ENCODE data around the gene HELZ.
"Not testable (repeated sequence)": the region's sequence is repeated elsewhere in the genome, so short reads cannot be mapped to it uniquely, and the experiment has no call there.

The HELZ gene

DNA sequence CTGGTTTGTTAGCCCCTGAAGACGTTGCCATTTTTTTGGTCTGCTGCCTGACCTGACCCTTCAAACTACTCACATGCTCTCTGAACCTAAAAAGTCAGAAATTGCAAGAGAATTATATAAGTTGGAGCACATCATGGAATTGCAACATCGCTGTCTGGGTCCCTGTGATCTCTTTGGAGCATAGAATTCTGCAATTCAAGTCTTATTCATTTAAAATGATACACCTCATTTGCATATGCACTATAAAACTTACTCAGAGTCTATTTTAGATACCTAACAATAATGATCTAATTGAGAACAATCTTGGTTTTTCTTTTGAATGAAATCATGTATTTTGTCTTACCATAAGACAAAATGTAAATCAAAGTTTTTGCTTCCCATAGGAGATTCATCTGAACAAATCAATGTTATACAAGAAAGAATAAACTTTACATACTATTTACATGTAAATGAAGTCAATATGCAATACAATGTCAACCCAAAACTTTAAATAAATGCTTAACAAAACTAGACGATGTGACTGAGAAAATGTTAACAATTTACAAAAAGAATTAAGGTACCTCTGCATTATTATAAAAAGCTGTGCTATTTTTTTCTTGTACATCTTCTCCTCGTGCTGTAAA, 99.7 kb downstream of the HELZ start:
- DNase-seq (ENCODE audit: low read depth, low spot score), result no peak

DNA sequence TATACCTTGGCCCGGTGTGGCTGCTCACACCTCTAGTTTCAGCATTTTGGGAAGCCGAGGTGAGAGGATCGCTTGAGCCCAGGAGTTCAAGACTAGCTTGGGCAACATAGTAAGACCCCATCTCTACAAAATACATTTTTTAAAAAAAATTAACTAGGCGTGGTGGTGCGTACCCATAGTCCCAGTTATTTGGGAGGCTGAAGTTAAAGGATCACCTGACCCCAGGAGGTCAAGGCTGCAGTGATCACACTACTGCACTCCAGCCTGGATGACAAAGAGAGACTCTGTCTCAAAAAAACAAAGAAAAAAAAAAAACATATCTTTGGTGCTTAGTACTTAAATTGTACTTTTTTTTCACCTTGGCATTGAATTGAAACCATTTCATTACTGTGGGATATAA, 101.7 kb downstream of the HELZ start:
- DNase-seq (ENCODE audit: low read depth, low spot score), result no peak

DNA sequence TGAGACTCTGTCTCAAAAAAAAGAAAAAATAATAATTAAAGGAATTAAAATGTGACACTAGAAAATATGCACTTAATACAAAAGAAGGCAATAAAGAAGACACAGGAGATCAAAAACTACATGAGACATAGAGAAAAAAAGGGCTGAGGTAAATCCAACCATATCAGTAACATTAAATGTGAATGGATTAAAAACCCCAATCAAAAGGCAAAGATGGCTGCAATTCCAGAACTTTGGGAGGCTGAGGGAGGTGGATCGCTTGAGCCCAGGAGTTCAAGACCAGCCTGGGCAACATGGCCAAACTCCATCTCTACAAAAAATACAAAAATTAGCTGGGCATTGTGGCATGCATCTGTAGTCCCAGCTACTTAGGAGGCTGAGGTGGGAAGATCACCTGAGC, 103.0 kb downstream of the HELZ start:
- not testable (repeated sequence) for DNase-seq (ENCODE audit: low read depth, low spot score)

DNA sequence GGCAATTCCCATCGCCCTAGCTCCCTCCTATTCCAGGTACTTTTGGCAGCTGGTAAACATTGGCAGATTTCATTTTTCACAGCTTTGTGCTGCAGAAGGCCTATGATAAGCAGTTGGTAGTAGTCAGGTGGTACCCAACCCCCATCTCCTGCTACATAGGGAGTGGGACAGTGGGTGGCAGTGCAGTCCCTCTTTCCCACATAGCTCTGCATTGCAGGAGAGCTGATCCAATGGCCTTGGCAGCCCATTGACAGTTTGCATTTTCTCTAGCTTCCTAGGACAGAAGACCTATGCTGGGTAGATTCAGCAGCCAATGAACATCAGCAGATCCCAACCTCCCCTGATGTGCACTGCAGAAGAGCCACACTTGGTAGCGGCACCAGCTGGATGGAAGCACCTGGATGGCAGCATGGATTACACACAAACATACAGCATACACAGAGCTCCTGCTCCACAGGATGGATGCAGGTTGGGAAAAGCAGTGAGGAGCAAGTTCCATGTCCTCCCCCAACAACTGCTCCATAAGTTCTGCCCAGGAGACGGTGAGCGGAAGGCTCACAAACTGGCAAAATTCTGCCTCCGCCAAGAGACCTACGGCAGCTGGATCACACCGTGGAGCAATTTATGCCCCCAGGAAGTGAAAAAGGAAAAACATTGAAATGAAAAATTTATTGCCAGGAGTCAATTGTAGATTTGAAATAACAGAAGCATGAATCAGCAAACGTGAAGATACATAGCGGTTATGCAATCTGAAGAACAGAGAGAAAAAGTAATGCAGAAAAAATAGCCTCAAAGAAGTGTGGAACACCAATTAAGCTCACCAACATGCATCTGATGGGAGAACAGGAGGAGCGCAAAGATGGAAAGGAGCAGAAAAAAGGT, 105.0 kb downstream of the HELZ start:
- peak; percentile 6 for DNase-seq (ENCODE audit: low read depth, low spot score)

DNA sequence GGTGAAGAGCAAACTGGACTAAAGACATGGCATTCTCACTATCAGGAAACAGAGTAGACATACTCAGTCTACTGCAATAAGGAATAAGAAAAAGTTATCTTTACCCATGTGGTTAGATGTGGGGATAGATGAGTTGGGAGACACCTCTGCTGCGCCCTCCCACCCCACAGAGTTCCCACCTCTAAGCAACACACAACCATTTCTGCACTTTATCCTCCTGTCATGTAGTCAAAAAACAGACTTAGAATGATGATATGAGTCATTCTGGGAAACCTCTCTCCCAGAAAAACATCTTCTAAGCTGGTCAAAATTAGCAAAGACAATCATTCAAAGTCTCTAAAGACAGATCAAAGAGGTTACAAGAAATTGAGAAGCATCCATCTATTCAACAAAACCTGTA, 105.7 kb downstream of the HELZ start:
- DNase-seq (ENCODE audit: low read depth, low spot score), result no peak

DNA sequence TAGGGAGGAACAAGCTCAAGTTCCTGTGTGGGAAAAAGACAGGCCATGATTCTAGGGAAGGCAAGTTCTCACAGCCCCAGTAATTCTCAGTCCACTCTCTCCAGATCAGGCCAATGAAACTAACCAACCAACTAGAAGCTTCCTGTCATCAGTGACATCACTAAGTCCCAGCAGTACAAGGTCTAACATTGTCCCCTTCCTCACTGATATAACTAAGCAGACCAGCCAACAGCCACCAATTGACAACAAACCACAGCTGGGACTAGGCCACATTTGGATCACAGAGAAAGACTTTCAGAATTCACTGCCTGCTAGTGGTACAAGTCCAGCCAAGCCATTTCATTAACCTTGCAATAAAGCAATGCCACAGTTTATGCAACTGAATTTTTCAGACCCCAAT, 106.6 kb downstream of the HELZ start:
- DNase-seq (ENCODE audit: low read depth, low spot score), result no peak

DNA sequence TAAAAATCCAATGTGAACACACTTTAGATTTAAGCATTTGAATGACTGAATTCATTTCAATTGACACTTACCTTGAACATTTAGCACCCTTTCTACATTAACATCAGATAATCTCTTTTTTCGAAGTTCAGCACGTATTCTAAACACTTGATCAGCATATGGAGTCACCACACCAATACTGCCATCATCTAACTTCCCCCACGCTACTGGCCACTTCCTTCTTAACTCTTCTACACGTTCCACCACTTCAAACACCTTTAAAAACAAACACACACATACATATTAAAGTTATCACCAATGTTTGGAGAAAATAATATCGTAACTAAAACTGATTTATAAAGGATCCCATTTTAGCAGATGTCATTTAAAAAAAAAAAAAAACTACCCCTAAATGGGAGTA, 107.1 kb downstream of the HELZ start:
- no peak for DNase-seq (ENCODE audit: low read depth, low spot score)

DNA sequence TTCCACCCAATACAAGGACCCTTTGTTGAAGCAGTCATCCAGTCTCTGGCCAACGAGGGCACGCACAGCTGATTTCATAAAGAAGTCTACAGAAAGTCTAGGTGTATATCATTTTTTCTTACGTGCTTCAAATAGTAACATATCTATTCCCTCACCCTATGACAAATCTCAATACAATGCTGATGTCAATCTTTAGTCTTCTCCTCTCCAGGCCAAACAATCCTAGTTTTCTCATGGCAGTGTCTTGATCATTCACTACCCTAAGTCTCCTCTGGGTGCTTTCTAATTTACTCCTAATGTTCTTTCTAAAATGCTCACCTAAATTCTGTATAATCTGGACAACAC, 108.0 kb downstream of the HELZ start:
- no peak for DNase-seq (ENCODE audit: low read depth, low spot score)

DNA sequence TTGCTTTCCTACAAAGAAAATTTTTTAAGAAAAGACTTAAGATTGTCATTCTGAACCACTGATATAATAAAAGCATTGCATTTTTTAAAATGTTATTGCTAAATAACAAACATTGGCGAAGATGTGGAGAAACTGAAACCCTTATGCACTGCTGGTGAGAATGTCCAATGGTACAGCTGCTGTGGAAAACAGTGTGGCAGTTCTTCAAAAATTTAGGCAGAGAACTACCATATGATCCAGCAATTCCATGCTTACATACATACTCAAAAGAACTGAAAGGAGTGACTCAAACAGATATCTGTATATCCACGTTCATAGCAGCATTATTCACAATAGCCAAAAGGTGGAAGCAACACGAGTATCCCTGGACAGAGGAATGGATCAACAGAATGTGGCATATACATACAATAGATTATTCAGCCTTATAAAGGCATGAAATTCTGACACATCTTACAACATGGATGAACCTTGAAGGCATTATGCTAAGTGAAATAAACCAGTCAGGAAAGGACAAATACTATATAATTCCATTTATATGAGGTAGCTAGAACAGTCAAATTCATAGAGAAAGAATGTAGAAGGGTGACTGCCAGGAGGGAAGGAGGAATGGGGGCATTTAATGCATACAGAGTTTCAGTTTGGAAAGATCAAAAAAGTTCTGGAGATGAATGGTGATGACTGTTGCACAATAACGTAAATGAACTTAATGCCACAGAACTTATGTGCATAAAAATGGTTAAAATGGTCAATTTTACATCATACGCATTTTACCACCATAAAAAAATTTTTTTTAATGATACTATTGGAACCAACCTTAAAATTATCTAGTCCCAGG, 108.6 kb downstream of the HELZ start:
- no peak for DNase-seq (ENCODE audit: low read depth, low spot score)

DNA sequence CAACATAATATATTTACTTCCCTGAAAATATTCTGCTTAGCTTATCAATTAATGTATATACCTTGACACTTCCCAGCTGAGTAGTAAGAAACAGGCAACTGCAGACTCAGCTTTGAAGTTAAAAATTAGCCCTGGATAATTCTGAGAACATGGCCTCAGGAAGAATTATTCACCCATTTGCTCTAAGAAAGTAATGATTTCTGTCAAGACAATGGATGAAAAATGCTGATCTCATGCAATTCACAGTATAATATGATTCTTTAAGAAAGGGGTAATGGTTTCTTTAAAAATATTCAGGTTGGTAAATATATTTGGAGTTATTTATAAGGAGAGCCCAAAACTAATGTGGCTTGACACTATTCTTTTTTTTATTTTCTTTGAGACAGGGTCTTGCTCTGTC, 111.8 kb downstream of the HELZ start:
- no peak for DNase-seq (ENCODE audit: low read depth, low spot score)

DNA sequence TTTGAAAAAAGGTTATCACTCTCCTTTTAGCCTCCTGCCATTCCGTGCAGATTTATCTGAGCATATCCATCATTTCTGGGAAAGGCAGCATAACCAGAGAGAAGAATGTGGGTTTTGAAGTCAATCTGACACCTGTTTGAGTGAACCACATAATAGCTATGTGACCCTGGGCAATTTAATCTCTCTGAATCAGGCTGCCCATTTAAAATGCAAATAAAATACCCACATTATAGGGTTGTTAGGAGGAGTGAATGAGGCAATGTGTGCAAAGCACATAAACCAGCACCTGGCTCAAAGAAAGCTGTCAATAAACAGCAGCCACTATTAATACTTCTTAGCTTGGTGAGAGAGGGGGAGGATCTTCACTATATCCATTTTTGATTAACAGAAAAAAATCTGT, 112.6 kb downstream of the HELZ start:
- no peak for DNase-seq (ENCODE audit: low read depth, low spot score)

DNA sequence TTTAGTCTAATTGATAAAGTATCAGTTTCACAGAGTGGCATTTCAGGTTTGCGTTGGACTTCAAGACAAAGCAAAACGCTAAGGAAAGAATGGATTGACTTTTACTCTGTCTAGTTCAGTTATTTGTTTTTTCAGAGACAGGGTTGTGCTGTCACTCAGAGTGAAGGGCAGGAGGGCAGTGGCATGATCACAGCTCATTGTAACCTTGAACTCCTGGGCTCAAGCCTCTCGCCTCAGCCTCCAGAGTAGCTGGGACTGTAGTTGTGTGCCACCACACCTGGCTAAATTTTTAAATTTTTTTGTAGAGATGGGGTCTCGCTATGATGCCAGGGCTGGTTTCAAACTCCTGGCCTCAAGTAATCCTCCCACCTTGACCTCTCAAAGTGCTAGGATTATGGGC, 114.2 kb downstream of the HELZ start:
- no peak for DNase-seq (ENCODE audit: low read depth, low spot score)

DNA sequence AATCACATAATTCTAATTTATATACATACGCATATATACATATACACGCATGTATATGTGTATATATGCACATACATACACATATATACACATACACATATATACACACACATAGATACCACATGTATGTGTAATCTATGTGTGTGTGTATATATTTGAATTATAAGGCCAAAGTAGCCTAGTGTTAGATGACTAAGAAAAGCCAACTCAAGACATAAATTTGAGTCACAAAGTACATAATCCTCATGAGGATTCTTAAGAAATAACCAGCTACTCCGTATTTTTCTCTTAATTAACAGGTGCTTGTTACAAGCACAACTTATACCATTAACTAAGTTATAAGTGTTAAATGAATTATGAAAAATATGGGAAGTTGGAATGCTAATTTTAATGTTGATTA, 115.7 kb downstream of the HELZ start:
- no peak for DNase-seq (ENCODE audit: low read depth, low spot score)

DNA sequence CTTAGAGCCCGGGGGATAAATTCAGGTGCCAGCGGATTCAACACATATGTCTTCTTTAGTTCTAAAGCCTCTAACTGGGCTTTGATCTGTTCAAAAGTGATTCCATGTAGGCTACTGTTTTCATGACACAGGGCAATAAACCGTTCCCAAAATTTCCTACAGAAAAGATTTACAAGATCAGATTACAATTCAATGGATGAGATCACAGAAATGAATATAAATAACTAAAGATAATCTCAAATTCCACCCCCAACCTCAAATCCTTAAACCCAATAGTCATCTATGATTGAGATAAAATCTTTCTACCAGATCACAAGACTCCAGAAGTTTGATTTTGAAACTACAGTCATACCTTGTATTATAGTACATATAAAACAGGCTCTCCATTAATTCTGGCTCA, 116.3 kb downstream of the HELZ start:
- no peak for DNase-seq (ENCODE audit: low read depth, low spot score)

DNA sequence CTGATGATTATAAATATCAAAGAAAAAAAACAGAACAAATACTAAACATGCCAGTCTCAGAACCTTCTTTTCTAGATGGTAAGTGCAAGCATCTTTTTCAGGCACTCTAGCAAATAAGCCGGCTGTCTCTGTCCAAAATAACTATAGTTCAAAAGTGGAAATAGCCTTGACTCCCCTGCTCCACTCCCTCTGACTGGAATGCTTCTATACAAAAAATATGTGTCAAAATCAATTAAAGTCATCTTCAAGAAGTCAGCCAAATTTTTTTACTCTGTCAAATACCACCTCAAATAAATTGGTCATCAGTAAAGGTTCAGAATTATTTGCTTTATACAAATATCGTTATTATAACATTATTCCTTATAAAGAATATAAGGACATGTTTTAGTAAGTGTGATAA, 117.1 kb downstream of the HELZ start:
- no peak for DNase-seq (ENCODE audit: low read depth, low spot score)

DNA sequence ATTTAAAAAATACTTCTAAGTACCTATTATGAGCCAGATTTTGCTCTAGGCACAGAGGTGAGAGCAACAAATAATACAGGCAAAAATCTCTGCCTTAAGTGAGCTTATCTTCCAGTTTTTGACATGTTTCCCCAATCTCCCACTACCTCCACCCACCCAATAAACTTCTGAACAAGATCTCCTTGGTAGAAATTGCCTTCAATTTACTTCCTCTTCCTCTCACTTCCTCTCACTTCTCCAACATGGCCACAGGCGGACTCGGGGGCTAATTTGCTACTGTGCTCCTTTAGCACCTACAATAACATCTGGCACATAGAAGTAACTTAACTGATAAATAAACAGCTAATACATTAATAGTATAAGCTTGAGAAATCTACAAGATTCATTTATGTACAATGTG, 118.0 kb downstream of the HELZ start:
- no peak for DNase-seq (ENCODE audit: low read depth, low spot score)

DNA sequence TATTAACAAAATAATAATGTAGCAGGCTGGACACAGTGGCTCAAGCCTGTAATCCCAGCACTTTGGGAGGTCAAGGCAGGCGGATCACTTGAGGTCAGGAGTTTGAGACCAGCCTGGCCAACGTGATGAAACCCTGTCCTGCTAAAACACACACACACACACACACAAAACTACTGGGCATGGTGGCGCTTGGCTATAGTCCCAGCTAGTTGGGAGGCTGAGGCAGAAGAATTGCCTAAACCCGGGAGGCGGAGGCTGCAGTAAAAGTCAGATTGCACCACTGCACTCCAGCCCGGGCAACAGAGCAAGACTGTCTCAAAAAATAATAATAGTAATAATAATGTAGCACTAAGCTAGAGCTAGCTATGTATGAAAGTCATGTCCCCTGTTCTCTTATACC, 118.5 kb downstream of the HELZ start:
- not testable (repeated sequence) for DNase-seq (ENCODE audit: low read depth, low spot score)

DNA sequence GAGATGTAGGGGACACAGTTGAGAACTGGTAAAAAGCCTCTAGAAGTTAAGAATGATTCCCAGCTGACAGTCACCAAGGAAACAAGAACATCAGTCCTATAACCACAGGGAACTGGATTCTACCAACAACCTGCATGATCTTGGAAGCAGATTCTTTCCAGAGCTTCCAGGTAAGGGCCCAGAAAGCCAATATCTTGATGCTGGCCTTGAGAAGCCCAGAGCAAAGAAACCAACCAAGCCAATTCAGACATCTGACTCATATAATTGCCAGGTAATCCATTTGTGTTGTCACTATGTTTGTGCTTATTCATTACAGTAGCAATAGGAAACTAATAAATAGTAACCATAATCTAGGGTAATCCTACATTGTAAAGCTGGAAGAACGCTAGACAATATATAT, 119.1 kb downstream of the HELZ start:
- DNase-seq (ENCODE audit: low read depth, low spot score), result no peak

DNA sequence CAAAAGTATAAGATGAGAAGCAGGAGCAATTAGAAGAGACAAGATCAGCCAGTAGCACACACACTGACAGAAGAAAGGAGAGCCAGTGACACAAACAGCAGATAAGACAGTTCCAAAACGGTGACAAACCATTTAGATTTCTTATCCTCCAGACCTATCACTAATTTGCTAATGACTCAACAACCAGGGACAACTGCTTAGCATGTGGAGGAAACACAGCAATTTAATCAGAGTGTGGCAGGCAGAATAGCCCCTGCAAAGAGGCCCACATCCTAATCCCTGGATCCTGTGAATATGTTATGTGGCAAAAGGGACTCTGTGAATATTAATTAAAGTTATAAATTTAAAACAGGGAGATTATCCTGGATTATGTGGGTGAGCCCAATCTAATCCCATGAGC, 119.6 kb downstream of the HELZ start:
- DNase-seq (ENCODE audit: low read depth, low spot score), result no peak

DNA sequence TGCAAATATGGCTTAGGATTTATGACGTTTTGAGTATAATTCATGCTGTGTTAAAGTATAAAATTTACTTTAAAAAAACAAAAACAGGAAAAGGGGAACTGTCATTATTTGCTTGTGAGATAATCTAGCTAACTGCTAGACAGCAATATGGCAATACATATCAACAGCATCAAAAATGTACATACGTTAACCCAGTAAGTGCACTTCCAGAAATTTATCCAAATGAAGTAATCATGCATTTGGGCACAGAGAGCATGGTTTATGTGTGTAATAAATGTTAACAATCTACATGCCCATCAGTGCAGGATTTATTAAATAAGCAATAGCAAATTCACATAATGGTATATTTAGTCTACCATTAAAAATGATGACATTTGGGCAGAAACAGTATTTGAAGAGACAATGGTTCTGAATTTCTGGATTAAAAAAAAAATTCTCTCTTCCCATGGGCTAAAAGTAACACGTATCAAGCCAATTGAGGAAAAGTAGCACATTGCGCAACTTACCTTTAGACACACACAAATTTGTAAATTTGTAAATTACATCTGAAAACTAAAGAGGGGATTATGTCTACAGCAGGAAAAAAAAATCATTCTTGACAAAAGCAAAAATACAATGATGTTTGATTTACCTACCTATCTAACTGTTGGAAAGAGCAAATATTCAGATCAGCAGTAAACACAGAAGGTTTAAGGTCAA, 120.4 kb downstream of the HELZ start:
- no peak for DNase-seq (ENCODE audit: low read depth, low spot score)

DNA sequence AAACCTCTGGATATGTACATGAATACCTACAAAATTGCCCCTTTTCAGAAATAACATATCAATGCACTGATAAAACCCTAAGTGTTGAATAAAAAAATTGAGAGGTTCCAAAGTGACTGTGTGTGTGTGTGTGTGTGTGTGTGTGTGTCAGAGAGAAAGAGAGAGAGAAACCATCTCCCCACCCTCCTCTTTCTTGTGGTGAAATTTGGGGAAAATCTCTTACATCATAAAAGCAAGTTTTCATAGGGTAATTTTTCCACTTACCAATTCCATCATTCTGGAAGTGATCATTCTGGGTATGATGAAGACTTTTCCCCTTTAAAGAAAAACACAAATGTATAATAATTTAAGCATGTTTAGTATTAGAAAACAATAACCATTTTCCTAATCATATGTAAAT, 121.3 kb downstream of the HELZ start:
- no peak for DNase-seq (ENCODE audit: low read depth, low spot score)

DNA sequence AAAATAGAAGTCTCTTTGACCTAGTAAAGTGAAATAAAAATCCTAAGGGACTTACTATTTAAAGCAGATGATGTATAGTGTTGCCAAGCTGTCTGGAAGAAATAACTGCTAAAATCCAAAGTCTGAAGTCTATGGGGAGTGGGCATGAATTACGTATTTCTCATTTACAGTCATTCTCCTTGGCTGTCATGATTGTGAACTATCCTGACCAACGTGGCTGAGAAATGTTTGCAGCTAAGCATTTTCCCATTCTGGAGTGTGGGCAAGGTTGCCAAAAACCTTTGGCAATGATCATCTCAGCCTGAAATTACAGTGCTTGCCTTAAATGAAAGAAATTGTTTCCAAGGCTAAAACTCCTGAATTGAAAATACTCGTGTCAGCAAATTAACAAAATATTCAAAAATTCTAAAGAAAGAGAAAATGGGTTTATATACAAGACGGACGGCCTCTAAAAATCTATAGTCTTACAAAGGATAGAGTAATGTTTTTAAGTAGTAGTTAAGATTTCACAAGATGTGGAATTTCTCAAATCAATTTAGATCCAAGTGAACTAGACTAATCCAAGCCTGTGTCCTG, 123.6 kb downstream of the HELZ start:
- no peak for DNase-seq (ENCODE audit: low read depth, low spot score)

Measured in ELF-1 (cell line).